ENCODE measurements around the gene TLL1.

DNA sequence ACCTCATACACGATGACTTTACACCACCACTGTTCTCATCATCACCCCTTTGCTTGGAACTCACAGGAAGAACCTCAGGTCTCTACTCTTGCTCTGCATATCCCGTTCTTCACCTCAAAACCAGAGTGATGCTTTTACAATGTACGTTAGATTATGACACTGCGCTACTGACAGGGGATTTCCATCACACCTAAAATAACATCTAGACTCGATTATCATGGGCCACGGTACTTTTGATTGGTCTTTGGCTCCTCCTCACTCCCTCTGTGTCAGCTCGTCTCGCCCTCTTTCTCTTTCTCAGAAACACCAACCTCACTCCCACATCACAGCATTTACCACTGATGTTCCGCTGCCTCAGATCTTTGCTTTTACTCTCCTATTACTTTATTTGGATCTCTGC is 172.4 kb downstream of the TLL1 start:
- TF ChIP-seq, protein P1, sequence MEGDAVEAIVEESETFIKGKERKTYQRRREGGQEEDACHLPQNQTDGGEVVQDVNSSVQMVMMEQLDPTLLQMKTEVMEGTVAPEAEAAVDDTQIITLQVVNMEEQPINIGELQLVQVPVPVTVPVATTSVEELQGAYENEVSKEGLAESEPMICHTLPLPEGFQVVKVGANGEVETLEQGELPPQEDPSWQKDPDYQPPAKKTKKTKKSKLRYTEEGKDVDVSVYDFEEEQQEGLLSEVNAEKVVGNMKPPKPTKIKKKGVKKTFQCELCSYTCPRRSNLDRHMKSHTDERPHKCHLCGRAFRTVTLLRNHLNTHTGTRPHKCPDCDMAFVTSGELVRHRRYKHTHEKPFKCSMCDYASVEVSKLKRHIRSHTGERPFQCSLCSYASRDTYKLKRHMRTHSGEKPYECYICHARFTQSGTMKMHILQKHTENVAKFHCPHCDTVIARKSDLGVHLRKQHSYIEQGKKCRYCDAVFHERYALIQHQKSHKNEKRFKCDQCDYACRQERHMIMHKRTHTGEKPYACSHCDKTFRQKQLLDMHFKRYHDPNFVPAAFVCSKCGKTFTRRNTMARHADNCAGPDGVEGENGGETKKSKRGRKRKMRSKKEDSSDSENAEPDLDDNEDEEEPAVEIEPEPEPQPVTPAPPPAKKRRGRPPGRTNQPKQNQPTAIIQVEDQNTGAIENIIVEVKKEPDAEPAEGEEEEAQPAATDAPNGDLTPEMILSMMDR (IDR thresholded peaks at IDR 0.05): no peak
- TF ChIP-seq POLR2A (IDR thresholded peaks at IDR 0.05): no peak

Measured in body of pancreas (tissue), 4 donors.